Measurements from ENCODE around the gene TSHZ2.
A peak's percentile ranks its signal among the peaks of the same experiment; 100 is the strongest.

TSHZ2 gene

DNA sequence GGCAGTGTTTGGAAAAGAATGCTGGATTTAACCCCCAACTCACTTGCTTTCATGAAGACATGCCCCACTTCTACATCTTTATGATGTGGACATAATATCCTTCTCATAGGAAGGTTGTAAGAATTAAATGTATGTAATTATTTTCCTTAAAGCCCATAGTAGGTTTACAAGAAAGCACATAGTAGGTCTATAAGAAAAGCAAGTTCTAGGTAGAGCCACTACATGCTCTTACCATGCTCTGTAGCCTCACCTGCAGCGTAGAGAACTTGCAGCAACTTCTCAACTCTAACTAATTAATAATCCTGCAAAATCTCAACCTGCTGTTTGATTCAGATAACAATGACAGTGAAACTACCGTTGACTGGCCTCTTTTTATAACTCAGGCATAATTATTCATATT lies 288.4 kb downstream of the TSHZ2 start:
- no peak for DNase-seq

DNA sequence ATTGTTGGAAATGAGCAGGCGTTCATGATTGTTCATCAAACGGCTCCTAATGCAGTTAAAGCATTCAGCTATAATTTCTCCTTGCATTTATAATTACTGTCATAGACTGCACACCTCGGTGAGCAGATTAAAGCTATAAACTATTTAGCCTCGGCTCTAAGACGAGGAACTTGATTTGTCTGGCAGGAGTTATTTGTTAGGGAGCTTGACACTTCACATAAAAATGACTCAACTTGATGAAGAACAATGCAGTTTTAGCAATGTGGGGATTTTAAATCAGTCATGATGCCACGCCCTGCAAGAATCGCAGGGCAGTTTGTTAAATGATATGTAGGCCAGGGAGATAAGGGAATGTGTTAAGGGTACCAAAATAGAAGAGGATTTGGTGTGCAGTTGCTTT lies 290.2 kb downstream of the TSHZ2 start:
- DNase-seq = no peak

DNA sequence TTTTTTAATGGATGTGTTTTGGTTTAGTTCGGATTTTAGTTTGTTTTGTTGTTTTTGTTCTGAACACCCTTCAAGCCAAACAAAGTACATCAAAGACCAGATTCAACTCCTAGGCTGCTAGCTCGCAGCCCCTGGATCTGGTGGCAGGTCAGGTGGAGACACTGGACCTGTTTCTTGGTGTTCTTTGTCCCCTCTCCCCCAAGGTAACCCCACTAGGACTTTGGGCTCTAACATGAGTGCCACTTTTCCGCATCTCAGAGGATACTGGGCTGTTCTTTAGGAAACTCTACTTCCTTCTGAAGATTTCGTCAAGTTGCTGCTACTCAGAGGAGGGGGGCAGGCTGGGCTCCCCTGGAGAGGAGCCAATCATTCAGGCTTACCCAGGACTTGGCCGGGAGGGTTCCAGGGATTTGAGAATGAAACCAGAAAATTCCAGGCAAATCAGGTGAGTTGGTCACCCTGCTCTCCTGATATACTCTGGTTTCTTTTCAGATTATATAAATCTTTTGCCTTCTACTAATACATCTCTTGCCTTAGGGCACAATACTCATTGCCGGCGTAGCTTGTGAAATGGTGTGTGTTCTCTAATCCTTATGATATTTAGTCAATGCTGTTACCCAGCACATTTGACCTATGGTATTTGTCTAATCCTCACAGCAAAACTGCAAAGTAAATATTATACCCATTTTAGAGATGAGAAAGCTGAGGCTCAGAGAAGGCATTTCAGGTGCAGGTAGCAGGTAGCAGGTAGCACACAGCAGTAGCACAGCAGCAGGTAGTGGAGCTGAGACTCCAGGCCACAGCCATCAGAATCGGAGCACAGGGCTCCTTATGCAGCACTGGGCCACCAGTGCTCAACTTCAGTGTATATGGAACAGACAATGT lies 291.6 kb downstream of the TSHZ2 start:
- no peak for DNase-seq

DNA sequence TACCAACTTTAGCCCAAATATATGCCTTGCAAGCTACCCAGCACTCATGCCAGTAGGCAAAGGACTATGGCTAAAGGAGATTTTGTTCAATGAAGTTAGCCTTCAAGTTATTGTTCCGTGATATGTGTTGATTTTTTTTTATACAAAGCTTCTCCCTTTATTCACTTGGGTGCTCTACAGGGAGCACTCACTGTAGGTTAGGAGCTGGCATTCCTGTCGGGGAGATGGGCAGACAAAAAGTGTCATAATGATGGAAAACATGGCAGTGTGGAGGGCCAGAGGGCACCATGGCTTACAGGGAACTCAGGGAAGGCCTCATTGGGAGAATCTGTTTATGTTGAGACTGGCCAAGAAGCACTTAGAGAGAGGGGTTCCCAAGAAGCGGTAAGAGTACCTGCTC lies 292.4 kb downstream of the TSHZ2 start:
- DNase-seq = no peak

DNA sequence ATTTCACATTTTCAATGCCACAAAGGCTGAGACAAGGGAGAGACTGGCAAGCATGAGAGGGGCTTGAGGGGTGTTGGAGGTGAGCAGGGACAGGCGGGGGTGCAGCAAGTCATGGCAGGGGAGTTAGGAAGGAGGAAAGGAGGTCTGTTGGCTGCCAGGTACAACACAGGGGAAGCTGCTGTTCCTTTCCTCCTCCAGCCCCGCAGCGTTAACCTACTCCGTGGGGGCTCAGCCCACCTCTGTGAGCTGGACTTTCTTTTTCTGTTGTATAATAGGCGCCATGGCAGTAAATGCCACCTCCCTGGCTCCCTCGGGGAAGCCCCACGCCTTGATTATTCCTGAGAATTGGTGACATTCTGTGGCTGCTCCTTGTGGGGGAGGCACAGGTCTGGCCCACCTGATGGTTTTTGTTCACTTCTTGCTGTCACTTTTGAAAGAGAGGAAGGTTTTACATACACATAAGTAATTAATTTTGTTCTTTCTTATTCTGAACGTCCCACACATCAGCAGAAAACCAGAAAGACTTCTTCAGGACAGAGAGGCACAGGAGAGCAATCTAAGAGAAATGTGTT lies 293.2 kb downstream of the TSHZ2 start:
- DNase-seq = no peak

DNA sequence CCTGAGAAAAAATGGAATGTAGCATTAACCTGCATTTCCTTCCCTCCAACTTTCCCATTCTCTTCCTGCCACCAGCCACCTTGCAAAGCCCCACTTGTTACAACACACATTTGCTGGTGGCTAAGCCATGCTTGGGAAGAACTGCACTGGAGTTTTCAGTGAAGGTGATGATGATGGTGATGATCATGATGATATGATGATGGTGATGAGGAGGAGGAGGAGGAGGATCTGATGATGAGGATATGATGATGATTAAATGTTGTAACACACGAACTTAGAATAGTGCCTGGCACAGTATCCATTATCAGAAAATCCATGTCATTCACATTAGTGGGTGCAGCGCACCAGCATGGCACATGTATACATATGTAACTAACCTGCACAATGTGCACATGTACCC lies 297.2 kb downstream of the TSHZ2 start:
- no peak for DNase-seq

DNA sequence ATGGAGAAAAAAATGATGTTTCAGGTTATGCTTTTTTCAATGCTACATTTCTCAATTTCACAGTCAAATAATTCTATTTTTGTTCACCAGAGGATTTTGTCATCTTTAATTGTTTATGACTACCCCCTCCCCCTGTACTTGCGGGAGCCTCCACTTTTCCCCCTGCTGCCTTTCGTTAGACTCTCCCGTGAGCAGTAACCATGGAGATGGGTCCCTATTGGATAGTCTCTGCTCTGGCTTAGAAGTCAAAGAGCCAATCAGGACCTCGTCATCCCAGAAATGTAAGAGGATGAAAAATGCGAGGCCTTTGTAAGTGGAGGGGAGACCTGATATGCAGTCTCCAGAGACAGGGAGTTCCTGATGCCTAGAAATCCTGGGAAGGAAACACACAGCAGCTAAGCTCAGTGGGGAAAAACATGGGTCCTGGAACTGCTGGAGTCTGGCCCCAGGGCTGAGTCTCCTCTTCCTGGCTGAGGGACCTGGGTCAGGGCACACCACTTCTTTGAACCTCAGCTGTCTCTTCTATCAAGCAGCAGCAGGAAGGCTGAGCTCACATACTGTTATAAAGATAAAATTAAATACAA lies 298.7 kb downstream of the TSHZ2 start:
- no peak for DNase-seq

DNA sequence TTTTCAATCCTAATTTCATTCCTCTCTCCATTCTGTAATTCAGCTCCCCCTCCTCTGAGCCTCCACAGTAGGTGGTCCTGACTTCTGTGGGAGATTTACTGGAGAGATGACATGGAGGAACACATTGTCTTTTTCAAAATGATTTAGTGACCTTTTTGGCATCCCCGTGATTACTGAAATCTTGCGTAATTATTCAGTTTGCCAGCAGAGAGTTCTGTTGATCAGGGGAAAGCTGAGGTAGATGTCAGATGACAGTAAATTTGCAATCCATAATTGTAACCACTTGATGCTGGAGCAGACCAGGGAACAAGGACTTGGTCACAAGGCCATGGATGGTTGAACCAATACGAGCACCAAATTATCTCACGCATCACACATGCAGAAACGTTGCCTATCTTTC lies 302.2 kb downstream of the TSHZ2 start:
- no peak for DNase-seq

DNA sequence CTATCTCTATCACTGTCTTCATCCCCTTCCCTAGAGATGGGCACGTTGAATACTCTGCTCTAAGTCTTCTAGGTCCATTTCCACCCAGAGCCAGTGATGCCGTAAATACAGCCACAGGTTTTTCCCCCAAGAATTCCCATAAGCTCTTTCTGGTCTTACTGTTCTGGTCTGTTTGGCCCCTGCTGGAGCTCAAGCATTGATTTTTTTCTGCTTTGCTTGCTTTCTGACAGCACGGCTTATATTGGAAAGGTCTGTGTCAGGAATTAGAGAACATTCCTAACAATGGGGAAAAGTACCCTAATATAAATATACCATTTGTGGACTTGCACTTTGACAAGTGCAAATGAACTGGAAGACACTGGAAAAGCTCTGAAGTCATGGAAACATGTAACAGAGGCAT lies 302.6 kb downstream of the TSHZ2 start:
- no peak for DNase-seq

DNA sequence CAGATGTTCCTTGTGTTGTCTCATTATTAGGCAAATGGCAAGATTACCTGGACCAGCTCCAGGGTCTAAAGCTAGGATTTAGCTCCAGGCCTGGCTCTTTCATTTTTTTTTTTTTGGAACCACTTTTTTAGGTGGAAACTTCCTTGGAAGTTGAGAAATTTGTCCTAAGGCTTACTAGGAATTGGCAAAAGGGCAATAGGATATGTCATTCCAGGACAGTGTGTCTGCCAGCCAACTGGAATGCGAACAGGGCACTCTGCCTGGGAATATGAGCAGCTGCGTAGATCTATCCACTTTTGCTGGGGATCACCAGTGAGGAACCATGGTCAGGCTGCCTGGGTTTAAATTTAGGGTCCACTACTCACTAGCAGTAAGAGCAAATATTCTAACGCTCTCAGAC lies 304.0 kb downstream of the TSHZ2 start:
- no peak for DNase-seq

DNA sequence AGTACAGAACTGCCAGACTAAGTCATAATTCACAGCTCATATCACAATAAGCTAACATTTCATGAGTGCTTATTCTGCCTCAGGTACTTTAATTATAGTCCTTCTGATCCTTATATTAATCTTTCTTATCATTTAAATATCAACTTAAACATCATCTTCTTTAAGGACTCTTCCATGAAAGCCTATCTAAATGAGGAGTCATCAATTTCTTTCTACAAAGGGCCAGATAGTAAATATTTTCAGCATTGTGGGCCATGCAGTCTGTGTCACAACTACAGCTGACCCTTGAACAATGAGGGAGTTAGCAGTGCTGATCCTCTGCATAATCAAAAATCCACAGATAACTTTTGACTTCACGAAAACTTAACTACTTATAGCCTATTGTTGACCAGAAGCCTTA lies 306.4 kb downstream of the TSHZ2 start:
- DNase-seq = no peak

DNA sequence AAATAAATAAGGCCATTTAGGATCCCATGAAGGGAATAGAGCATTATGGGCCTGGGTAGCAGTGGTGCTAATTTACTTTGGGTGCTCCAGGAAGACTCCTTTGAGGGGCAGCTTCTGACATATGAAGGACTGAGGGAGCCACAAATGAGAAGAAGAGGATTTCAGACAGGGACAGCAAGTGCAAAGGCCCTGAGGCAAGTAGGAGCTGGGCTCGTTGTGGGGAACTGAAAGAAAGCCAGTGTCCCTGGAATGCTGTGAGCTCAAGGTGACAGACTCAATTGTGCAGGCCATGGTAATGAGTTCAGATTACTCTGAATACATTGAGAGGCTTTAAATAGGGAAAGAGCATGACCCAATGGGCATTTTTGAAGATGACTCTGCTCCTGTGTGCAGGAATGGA lies 307.6 kb downstream of the TSHZ2 start:
- no peak for DNase-seq

DNA sequence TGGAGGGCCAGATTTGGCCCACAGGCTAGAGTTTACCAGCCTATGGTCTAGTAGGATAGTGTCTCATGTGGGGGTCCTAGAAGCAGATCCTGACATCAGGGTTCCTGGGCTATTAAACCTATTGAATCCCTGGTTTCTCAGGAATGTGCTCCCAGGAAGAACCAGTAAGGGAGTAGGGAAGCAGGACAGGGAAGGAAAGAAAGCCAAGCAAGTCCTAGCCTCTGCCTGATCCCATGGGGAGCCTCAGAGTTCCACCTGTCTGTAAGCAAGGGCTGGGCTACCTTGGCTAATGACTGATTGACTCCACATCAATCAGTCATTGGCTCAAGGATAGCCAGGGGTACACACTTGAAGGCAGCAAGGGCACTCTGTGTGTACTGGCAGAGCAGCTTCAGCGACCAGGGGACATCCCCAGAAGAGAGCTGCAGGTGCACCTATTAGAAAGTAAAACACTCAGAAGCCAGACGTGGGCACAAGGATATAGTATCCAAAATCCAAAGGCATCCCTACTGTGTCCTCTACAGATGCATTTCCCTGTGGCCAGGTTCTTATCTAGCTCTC lies 309.5 kb downstream of the TSHZ2 start:
- DNase-seq = no peak

DNA sequence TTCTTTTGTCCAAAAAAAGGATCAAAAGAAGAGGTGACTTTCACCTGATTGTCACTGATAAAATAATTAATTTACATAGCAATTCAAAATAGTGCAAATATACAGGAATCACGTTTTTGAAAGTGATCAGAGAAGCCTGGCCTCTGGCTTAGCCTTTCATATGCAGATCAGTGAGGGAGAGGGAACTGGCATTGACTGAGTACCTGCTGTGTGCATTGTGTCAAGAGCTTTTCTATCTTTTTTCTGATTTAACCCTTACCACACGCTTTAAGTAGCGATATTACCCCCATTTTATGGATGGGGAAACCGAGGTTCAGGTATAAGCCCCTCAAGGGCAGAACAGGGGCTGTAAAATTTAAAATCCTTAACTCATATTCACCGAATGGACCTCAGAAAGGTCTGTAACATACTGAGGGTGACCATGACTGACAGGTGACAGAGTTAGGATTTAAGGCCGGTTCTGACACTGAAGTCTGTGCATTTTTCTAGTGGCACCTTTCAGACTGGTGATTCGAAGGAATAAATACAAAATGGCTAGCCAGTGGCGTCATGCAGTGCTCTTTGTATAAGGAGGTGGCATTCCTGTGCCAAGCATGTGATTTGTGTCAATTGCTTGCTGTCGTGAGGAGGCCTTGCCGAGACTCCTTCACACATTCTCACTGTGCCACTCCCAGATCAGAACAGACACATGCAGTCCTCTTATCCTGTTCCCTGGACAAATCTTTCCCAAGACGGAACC lies 310.2 kb downstream of the TSHZ2 start:
- no peak for DNase-seq

DNA sequence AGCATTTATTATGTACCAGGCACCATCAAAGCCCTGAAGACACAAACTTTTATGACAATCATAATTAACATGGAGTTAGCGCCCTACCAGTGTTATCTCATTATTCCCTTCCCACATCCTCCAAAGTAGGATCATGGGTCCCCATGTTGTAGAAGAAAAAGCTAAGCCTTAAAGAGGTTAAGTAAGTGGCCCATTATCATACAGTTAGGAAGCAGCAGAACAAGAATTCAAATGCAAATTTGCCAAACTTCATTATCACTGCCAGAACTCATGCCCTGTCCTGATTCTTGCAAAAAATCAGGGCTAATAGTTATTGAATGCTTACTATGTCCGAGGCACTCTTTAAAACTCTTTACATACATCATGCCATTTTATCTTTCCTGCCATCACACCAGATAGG lies 310.9 kb downstream of the TSHZ2 start:
- DNase-seq = no peak

DNA sequence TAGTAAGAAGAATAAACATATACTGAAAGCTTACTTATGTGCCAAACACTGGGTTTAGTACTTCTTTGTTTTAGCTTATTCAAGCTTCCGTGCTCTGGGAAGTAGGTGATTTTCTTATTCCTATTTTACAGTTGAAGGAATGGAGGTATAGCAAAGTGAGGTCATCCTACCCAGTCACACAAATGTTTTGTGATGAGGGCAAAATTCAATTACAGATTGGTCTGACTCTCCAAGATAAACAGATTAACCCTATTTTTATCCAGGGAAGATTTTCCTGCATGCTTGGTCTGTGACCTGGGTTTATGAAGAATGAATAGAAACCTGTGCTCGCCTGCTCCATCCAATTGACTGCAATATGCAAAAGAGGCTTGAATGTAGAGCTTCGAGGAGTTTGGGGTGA lies 311.4 kb downstream of the TSHZ2 start:
- no peak for DNase-seq

DNA sequence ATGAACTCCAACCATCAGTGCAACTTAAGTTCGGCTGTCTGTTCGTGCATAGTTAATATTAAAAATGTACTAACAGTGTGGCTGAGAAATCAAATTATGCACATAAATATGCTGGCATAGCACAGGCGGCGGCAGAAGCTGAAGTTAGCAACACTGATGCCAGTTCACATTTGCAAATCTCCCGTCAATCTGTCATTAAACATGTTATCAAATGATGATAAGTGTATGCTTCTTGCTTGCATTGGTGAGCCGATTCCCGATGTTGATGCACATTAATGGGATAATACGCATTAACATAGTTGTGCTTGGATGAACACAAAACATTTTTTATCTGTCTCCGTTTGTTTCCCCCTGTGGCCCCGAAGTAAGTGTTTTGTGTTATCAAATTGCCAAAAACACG lies 312.1 kb downstream of the TSHZ2 start:
- no peak for DNase-seq

DNA sequence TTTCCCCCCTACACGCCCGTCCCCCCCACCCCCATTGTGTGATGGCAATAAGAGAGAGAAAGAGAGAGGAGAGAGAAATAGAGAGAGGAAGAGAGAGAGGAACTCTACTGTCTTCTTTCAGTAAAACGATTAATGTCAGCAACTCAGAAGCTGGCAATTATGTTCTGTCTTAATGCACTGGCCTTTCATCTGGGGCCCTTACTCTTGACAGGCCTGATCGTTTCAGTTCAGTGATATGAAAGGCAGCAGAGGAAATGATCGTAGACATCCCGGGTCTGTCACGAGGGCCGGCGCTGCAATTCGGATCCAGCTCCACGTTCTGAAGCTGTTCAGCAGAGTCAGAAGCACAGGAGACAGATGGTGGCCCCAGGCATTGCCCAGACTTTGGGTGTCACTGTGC lies 312.5 kb downstream of the TSHZ2 start:
- no peak for DNase-seq

DNA sequence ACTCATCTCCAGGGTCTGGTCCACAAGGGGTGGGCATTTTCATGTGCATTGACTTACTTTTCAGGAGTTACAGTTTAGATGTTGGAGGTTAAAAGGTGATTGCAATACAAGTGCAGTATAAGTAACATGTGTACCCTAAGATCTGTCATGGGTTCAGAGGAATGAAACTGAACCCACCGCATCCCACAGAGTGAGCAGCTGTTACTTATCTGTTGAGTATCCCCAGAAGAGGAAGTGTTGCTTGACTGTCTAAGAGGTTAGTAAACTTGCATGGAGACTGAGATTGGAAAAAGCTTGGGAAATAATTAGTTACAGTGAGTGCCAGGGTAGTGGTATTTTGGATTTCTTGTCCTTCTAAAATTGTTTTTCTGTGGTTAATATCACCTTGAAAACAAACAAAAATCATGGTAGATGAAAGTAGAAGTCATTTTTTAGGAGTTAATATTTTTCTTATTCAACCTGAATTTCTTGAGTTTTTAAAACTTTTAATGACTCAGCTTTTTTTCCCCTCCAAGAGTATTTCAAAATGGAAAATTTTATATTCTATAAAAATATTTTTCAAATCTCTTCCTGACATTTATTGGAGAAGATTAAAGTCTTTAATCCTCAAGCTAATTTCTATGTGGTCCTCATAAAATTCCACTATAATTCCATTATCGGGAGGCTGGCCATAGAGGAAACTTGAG lies 315.3 kb downstream of the TSHZ2 start:
- no peak for DNase-seq

DNA sequence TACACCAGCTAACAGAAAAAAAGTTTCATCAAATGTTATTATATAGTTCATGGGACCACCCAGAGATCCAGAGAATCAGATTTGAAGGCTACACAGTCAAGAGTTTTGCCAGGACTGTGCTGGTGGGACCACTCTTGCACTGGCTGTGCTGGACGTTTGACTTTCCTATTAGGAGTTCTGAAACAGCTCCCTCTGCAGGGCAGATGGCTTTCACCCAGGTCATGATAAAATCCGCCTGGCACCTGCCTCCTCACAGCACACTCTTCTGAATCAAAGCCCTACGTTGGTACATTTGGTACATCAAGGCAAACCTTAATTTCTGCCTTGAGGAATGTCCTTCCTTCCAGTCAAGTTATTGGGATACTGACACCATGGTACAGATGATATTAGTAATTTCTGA lies 319.4 kb downstream of the TSHZ2 start:
- DNase-seq = no peak

DNA sequence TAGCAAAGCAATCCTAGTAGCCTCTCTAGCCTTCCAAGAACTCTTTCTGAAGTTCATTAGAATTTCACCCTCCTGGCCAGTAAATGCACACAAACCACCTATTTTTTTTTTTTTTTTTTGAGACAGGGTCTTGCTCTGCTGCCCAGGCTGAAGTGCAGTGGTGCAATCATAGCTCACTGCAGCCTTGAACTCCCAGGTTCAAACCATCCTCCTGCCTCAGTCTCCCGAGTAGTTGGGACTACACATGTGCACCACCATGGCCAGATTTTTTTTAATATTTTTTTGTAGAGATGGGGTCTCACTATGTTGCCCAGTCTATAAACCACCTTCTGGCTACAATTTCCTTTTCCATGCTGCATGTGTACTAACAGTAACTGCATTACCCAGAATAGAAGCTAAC lies 320.2 kb downstream of the TSHZ2 start:
- DNase-seq = no peak

DNA sequence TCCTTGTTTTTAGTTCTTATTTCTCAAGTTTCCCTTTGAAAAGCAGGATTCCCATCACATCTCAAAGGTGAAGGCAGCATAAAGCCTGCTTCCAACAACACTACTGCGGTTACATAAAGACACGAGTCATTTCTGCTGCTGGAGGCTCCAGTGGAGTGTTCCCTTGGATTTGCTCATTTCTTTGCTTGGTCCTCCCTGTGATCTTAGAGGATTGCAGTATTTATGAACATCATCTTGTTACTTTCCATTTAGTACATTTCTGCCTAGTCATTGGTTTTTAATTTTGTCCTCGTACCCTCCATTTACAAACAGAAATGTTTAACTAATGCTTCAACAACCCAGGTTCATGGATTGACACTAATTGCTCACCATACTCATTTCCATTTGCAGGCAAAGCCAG lies 322.6 kb downstream of the TSHZ2 start:
- DNase-seq = peak; percentile 35

DNA sequence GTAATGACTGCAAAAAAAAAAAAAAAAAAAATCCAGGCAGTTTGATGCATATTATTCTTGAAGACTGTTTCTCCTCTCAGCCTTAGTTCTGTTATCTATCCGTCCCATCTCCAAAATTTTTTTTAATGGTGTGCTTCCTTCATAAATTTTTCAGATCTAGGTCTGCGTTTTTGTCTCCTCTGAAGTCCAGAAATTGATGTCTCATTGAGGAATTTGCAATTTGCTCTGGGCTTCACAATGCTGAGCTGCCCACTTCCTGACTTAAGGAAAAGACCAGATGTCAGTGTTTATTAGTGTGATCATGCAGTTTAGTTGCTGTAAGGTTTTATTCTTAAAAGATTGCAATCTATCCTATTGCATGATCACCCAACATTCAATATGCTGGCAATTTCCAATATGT lies 323.9 kb downstream of the TSHZ2 start:
- DNase-seq = peak; percentile 35
